Stomach (tissue), 4 donors: ENCODE data around the gene CDK9.

ENCODE experiments used
- CTCF ChIP-seq, 7 experiments: fragments of 450-650 bp in 4 of 7; fragments of 200-600 bp in 3 of 7; sonication (generic) in 3 of 7; IDR thresholded peaks; one replicate each; pipeline ENCODE4 v1.5.1; 2016 to 2019; ENCODE audit warnings: antibody characterized with exemption in 7 of 7, control low read depth in 2 of 7, mild to moderate bottlenecking in 1 of 7
- EP300 ChIP-seq: sonication (generic); formaldehyde crosslinking; IDR thresholded peaks from one replicate; pipeline ENCODE4 v1.6.1; 2017; ENCODE audit warnings: antibody characterized with exemption
- POLR2A ChIP-seq, 4 donors: fragments of 450-650 bp; IDR thresholded peaks; one replicate each; pipeline ENCODE4 v1.6.1; 2016; ENCODE audit warnings: antibody characterized with exemption in 4 of 4, control low read depth in 2 of 4, mild to moderate bottlenecking in 1 of 4, moderate library complexity in 1 of 4
- POLR2AphosphoS5 ChIP-seq, 3 donors: sonication (generic); formaldehyde crosslinking; IDR thresholded peaks; one replicate each; pipeline ENCODE4 v1.6.1; 2016; ENCODE audit warnings: antibody characterized with exemption in 3 of 3

GRCh38 chr9:127763918-127764384, 21.9 kb upstream of the CDK9 start:
- TF ChIP-seq EP300: peak; percentile 69
- TF ChIP-seq CTCF (IDR thresholded peaks at IDR 0.05): peak in 3 of 7 experiments; percentile 9 to 45 (median 14)
- no peak for TF ChIP-seq POLR2A (IDR thresholded peaks at IDR 0.05)
- peak in 2 of 3 donors; percentile 58 to 63 for TF ChIP-seq POLR2AphosphoS5 (IDR thresholded peaks at IDR 0.05)
